HG03097 (cell line): Measurements from ENCODE around the gene SYNE2.

Source experiments
- ATAC-seq: cut with Tn5 transposase; IDR thresholded peaks from one replicate; pipeline ENCODE4 v1.9.1; 2021; ENCODE audit not compliant: unreplicated experiment, low FRiP score

The SYNE2 gene

DNA sequence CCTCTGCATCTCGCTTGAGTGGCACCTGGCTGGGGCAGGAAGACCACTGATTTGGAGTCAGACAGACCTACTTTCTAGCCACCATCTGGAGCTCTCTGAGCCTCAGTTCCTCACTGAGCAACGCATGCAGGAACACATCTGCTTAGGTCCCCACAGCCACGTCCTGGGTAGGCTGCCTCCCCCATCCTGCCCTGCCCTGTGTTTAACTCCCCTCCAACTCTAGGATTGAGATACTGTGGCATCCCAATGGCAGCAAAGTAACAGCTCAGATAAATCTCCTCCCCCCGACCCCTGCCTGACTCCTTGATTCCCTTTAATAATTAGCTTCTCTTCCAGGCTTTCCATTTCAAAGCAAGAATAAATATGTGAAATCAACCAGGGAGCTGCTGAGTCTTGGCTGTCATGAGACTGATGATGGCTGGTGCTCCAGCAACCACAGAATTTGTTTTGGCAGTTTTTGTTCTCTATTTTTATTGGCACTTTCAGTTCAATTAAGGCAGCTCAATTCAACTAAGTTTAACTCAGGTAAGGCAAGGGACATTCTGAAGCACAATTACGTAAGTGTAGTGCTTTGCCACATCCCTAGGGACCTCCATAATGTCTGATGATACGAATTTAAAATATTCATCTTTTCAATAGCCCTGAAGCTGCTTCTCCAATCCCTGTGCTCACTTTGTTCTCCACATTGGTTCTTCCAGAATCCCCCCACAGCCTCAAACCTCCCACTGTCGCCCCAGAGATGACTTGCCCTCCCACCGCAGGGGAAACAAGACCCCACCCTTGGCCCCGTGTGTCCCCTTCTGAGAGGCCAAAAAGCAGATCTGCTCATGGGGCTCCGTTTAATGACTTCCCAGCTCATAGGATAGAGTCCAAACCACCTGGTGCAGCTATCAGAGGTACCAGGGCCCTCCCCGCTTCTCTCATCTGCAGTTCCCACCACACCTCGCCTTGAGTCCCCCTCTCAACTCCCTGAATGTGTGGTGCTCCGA, 383.1 kb downstream of the SYNE2 start:
- ATAC-seq, result peak; percentile 51

DNA sequence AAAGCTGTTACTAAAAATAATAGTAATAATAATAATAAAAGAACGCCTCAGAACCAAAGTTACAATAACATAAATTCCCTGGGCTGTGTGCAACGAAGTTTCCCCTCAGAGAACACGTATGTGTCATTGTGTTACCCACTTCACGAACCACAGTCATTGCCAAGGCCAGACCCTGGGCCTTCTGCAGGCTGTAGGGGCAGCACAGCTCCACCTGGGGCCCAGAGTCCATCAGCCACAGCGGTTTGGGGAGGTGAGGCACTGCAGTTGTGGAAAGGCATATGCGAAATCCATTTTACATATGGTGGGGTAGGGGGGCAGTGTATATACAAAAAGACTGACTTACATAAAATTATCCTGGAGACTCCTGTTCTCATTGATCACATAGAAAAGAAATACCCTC, 385.2 kb downstream of the SYNE2 start:
- no peak for ATAC-seq

- no peak for ATAC-seq
Measured at GRCh38 chr14:64238631-64239030, 385.8 kb downstream of the SYNE2 start.

- ATAC-seq, result no peak
Measured at GRCh38 chr14:64244279-64244678, 391.5 kb downstream of the SYNE2 start.

- ATAC-seq, result no peak
Measured at GRCh38 chr14:64245491-64245890, 392.7 kb downstream of the SYNE2 start.

DNA sequence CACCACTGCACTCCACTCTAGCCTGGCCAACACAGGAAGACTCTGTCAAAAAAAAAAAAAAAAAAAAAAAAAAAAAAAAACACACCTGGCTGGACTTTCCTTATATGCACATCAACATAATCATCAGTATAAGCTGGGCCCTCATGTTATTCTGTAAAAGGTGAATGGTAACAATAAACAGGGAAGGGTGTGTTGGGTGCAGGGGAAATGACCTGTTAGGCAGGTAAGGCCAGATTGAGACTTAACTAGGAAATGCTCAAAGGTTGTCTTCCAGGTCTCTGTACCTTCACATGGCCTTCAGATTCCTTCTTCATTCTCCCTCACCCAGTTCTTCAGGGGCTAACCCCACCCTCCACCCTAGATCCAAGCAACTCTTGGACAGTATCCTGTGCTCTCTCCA, 393.9 kb downstream of the SYNE2 start:
- ATAC-seq, result no peak

GRCh38 chr14:64247195-64247594, 394.4 kb downstream of the SYNE2 start:
- no peak for ATAC-seq

GRCh38 chr14:64248689-64249088, 395.9 kb downstream of the SYNE2 start:
- ATAC-seq, result no peak

GRCh38 chr14:64249363-64249762, 396.6 kb downstream of the SYNE2 start:
- ATAC-seq, result no peak

GRCh38 chr14:64253672-64254071, 400.9 kb downstream of the SYNE2 start:
- ATAC-seq, result no peak

GRCh38 chr14:64255756-64256155, 403.0 kb downstream of the SYNE2 start:
- ATAC-seq, result no peak

GRCh38 chr14:64260418-64260817, 407.6 kb downstream of the SYNE2 start:
- ATAC-seq, result no peak

- no peak for ATAC-seq
Measured at GRCh38 chr14:64265222-64265621, 412.4 kb downstream of the SYNE2 start.

DNA sequence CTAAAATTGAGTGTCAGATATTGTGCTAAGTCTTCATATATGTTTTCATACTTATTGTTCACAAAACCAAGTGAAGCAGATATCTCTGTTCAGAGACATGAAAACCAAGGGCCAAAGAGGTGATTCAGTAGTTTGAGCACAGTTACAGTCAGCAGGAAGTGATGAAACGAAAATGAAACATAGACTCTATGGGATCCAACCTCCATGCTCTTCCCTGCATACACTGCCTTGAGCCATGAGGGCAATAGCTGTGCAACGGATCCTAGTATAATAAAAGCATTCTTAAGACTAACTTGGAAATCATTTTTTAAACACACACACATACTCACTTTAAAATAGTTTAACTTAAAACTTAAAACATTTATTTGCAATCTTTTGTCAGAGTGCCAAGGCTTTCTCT, 413.4 kb downstream of the SYNE2 start:
- no peak for ATAC-seq

DNA sequence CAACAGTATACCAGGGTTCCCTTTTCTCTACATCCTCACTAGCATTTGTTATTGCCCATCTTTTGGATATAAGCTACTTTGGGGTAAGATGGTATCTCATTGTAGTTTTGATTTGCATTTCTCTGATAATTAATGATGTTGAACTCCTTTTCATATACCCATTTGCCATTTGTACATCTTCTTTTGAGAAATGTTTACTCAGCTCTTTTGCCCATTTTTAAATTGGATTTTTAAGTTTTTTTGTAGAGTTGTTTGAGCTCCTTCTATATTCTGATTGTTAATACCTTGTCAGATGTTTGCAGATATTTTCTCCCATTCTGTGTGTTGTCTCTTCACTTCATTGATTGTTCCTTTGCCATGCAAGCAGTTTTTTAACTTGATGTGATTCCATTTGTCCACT, 419.2 kb downstream of the SYNE2 start:
- no peak for ATAC-seq
